A549 (cell line): ENCODE data around the gene NOL3. TPM values are rescaled to one million over a fixed set of nuclear protein-coding genes. Genes with fewer than 3 reads are reported as not detected.

Experiments used
- ATAC-seq, 2 experiments: fragments of 200-7000 bp in 1 of 2; fragments of >200 bp in 1 of 2; cut with Nextera tagmentation in 1 of 2; cut with Tn5 transposase in 1 of 2; 3 replicates each; pipeline versions ENCODE4 v1.8.0 to v1.9.1; 2018 to 2020; ENCODE audit warnings: mild to moderate bottlenecking in 1 of 2, moderate library complexity in 1 of 2
- CTCF ChIA-PET: fragments of 300-600 bp; sonication (Branson Sonifier 250); formaldehyde crosslinking; extraction: SDS; loops from one replicate; lab custom pipeline; 2021; ENCODE audit warnings: antibody characterized with exemption, inconsistent platforms; lab: Yijun Ruan, JAX
- POLR2A ChIA-PET: fragments of 350-600 bp; formaldehyde crosslinking; extraction: SDS; loops from one replicate; lab custom pipeline; 2021; ENCODE audit warnings: antibody characterized with exemption, inconsistent platforms; lab: Yijun Ruan, JAX
- DNase-seq, 2 experiments: peaks; one replicate each; pipeline versions ENCODE4 v3.0.0 to v3.0.0-alpha.2; 2011 to 2016; ENCODE audit warnings: low read depth in 1 of 2, low spot score in 1 of 2
- FAIRE-seq: peaks from 2 replicates; lab custom pipeline; 2011; peaks lifted over from hg19 to GRCh38; lab: Jason Lieb, UNC
- H3K27ac ChIP-seq, 2 experiments: fragments of >200 bp; sonication (Bioruptor Twin); formaldehyde crosslinking; 3 replicates each; pipeline ENCODE4 v1.5.1; 2016 to 2017
- H3K4me1 ChIP-seq: fragments of >200 bp; sonication (Bioruptor Twin); formaldehyde crosslinking; 3 replicates; pipeline ENCODE4 v1.6.1; 2016
- H3K4me2 ChIP-seq: fragments of >200 bp; sonication (Bioruptor Twin); formaldehyde crosslinking; 3 replicates; pipeline ENCODE4 v1.6.1; 2016
- H3K4me3 ChIP-seq: fragments of >200 bp; sonication (Bioruptor Twin); formaldehyde crosslinking; 3 replicates; pipeline ENCODE4 v1.5.1; 2016
- H3K9me3 ChIP-seq: fragments of >200 bp; sonication (Bioruptor Twin); formaldehyde crosslinking; 3 replicates; pipeline ENCODE4 v1.6.1; 2016
- CBX2 ChIP-seq: fragments of 200-600 bp; sonication (generic); IDR thresholded peaks from 2 replicates; pipeline ENCODE4 v1.6.1; 2016; ENCODE audit warnings: low read depth, mild to moderate bottlenecking, borderline replicate concordance
- CHD2 ChIP-seq: fragments of 150-350 bp; IDR thresholded peaks from 2 replicates; pipeline ENCODE4 v1.6.1; 2014; ENCODE audit warnings: low read length; ENCODE audit not compliant: partially characterized antibody
- CHD4 ChIP-seq: fragments of 200-600 bp; sonication (generic); IDR thresholded peaks from 2 replicates; pipeline ENCODE4 v1.6.1; 2016; ENCODE audit warnings: antibody characterized with exemption, mild to moderate bottlenecking, borderline replicate concordance
- GATA3 ChIP-seq: IDR thresholded peaks from 2 replicates; pipeline ENCODE4 v1.6.1; 2012; ENCODE audit warnings: borderline replicate concordance
- HDAC2 ChIP-seq: fragments of 200-600 bp; sonication (generic); IDR thresholded peaks from 2 replicates; pipeline ENCODE4 v1.6.1; 2016
- HEYL ChIP-seq: fragments of 250-450 bp; sonication (Bioruptor Pico); IDR thresholded peaks from 2 replicates; pipeline ENCODE4 v1.8.0; 2021; ENCODE audit warnings: mild to moderate bottlenecking, moderate library complexity
- MYC ChIP-seq: IDR thresholded peaks from 2 replicates; pipeline ENCODE4 v1.6.1; 2012; ENCODE audit warnings: mild to moderate bottlenecking, inconsistent platforms, low read length, improper control_type of control experiment, borderline replicate concordance
- POLR2AphosphoS2 ChIP-seq: conservative IDR thresholded peaks from 2 replicates; pipeline ENCODE4 v1.6.1; 2012; ENCODE audit warnings: low read length, improper control_type of control experiment, inconsistent platforms
- RAD21 ChIP-seq, 2 experiments: fragments of >200 bp in 1 of 2; sonication (Bioruptor Twin) in 1 of 2; formaldehyde crosslinking in 1 of 2; IDR thresholded peaks in 1 of 2; conservative IDR thresholded peaks in 1 of 2; 2 replicates in 1 of 2; 3 replicates in 1 of 2; pipeline ENCODE4 v1.6.1; 2012 to 2018; ENCODE audit warnings: inconsistent platforms in 1 of 2
- RCOR1 ChIP-seq: fragments of 150-350 bp; IDR thresholded peaks from 2 replicates; pipeline ENCODE4 v1.6.1; 2014; ENCODE audit warnings: antibody characterized with exemption, low read length, low read depth
- REST ChIP-seq: fragments of 200-600 bp; sonication (generic); IDR thresholded peaks from 2 replicates; pipeline ENCODE4 v1.6.1; 2016; ENCODE audit warnings: antibody characterized with exemption, mild to moderate bottlenecking, moderate library complexity
- RNF2 ChIP-seq: fragments of 200-600 bp; sonication (generic); IDR thresholded peaks from 2 replicates; pipeline ENCODE4 v1.6.1; 2016; ENCODE audit warnings: low read depth, mild to moderate bottlenecking, antibody characterized with exemption, moderate library complexity, borderline replicate concordance
- TFCP2L1 ChIP-seq: fragments of 250-450 bp; sonication (Bioruptor Pico); IDR thresholded peaks from 2 replicates; pipeline ENCODE4 v1.5.0; 2021; ENCODE audit warnings: mild to moderate bottlenecking
- ZC3H11A ChIP-seq: fragments of 450-650 bp; IDR thresholded peaks from 2 replicates; pipeline ENCODE4 v1.6.1; 2014; ENCODE audit warnings: antibody characterized with exemption, mild to moderate bottlenecking
- ZFP36 ChIP-seq: fragments of 450-650 bp; IDR thresholded peaks from 2 replicates; pipeline ENCODE4 v1.6.1; 2014; ENCODE audit warnings: borderline replicate concordance; ENCODE audit not compliant: partially characterized antibody
- ZSCAN20 ChIP-seq: fragments of 250-450 bp; sonication (Bioruptor Pico); IDR thresholded peaks from 2 replicates; pipeline ENCODE4 v1.8.0; 2022; ENCODE audit warnings: mild to moderate bottlenecking, moderate library complexity
- WGBS: methylation state at CpG from one replicate; pipeline ENCODE4 v1.1.6; 2017; ENCODE audit errors: missing lambda C conversion rate; 5-methylcytosine and 5-hydroxymethylcytosine counted together
- polyA plus RNA-seq, 4 experiments: library from polyadenylated mRNA; depleted of rRNA in 3 of 4; stranded (reverse); fragments of >200 nt; fragmentation: RNase III in 1 of 4; extraction: RNeasy Plus Mini Kit Qiagen cat#74134 plus additional on column Dnase treatment in 1 of 4; gene quantifications; 2 replicates in 3 of 4; 3 replicates in 1 of 4; pipeline ENCODE4 v1.2.3, GENCODE V29; 2011 to 2017
- TF ChIP-seq, protein P1 (sequence below): fragments of >200 bp; sonication (Bioruptor Twin); formaldehyde crosslinking; IDR thresholded peaks from 3 replicates; pipeline ENCODE4 v1.5.1; 2016

NOL3 gene
- polyA plus RNA-seq, 2 of the 4 experiments (the other 2 are of a cell fraction): 22.6 to 39.1 TPM

DNA sequence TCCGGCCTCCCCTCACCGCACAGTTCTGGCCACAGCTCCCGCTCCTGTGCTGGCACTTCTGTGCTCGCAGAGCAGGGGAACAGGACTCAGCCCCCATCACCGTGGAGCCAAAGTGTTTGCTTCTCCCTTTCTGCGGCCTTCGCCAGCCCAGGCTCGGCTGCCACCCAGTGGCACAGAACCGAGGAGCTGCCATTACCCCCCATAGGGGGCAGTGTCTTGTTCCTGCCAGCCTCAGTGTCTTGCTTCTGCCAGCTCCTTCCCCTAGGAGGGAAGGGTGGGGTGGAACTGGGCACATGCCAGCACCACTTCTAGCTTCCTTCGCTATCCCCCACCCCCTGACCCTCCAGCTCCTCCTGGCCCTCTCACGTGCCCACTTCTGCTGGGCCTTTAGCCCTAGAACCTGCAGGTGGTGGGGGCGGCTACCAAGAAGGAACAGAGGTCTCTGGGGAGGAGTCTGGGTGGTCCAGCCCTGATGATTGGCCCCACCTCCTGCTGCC is 27.9 kb downstream of the NOL3 start (continued):
- peak; percentile 44 to 47; a peak in 3 of 5 replicates for TF ChIP-seq RAD21 (conservative IDR thresholded peaks at IDR 0.05 in 1 of 2, IDR thresholded peaks at IDR 0.05 in 1 of 2)
- TF ChIP-seq, protein P1, sequence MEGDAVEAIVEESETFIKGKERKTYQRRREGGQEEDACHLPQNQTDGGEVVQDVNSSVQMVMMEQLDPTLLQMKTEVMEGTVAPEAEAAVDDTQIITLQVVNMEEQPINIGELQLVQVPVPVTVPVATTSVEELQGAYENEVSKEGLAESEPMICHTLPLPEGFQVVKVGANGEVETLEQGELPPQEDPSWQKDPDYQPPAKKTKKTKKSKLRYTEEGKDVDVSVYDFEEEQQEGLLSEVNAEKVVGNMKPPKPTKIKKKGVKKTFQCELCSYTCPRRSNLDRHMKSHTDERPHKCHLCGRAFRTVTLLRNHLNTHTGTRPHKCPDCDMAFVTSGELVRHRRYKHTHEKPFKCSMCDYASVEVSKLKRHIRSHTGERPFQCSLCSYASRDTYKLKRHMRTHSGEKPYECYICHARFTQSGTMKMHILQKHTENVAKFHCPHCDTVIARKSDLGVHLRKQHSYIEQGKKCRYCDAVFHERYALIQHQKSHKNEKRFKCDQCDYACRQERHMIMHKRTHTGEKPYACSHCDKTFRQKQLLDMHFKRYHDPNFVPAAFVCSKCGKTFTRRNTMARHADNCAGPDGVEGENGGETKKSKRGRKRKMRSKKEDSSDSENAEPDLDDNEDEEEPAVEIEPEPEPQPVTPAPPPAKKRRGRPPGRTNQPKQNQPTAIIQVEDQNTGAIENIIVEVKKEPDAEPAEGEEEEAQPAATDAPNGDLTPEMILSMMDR: peak; percentile 76
- TF ChIP-seq POLR2AphosphoS2: no peak
- TF ChIP-seq CHD4: no peak
- no peak for TF ChIP-seq TFCP2L1 (CRISPR knock-in tag)
- TF ChIP-seq RCOR1: no peak
- TF ChIP-seq RNF2: no peak
- TF ChIP-seq MYC: no peak
- TF ChIP-seq, all 56 proteins: peak for 4

DNA sequence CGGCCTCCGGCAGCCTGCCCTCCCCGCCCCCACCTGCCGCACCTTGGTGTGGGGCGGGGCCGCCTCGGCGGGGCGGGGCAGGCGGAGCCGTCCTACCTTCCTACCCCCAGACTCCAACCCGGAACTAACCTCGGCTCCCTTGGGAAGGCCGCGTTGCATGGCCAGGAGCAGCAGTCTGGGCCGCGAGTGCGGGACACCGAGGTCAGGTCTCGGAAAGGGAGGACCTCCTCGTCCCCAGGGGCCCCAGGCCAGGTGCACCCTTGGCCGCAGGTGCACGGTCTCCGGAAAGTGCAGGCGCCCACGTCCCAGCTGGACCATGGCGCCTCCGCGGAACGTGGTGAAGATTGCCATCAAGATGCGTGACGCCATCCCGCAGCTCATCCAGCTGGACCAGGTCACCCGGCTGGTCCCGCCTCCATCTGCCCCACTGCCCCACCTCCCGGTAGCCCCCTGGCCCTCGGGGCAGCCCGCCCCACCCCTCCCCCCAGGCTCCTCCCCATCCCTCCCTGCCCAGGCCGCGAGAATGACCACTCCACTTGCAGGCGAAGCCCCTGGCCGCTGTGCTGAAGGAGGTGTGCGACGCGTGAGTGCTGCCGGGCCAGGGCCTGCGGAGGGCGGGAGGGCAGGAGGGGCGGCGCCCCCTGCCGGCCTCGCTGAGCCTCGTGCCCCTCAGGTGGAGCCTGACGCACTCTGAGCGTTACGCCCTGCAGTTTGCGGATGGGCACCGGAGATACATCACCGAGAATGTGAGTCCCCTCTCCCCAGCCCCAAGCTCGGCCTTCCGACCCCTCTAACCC is 28.9 kb downstream of the NOL3 start, which contains the start of gene ELMO3:
Gene ELMO3, plus strand, starts transcription at position 121 of the 797 bp plus-strand sequence. Its CDS starts 196 bp downstream, at position 317.
- H3K4me2 ChIP-seq: no peak within 1 kb of the TSS
- CTCF ChIA-PET: interaction anchor here (0.5 to 10.3 kb wide), 12 partner anchors 11 to 281 kb away, joined by 3 to 105 read pairs (median 8); partner anchors contain the start of genes ATP6V0D1, EXOC3L1 and TMEM208
- DNase-seq (no peak), FAIRE-seq (no peak), ATAC-seq (no peak)
- H3K4me3 ChIP-seq: no peak within 1 kb of the TSS
- TF ChIP-seq ZSCAN20 (CRISPR knock-in tag): no peak
- no peak for TF ChIP-seq ZFP36
- TF ChIP-seq POLR2AphosphoS2: no peak
- TF ChIP-seq HEYL (CRISPR knock-in tag): no peak
- no peak for TF ChIP-seq CHD2
- no peak for TF ChIP-seq REST
- no peak for TF ChIP-seq HDAC2
- no peak for TF ChIP-seq ZC3H11A
- whole genome bisulfite sequencing: 91% methylated on average over 46 of the region's 61 CpGs
- no peak within 1 kb of the TSS for H3K27ac ChIP-seq
- POLR2A ChIA-PET: no interaction called here
- H3K4me1 ChIP-seq: peaks cover 12% of the 10 kb centered on the region; the same call in 2 of the 3 replicates
- no peaks in the 10 kb centered on the region for H3K9me3 ChIP-seq

DNA sequence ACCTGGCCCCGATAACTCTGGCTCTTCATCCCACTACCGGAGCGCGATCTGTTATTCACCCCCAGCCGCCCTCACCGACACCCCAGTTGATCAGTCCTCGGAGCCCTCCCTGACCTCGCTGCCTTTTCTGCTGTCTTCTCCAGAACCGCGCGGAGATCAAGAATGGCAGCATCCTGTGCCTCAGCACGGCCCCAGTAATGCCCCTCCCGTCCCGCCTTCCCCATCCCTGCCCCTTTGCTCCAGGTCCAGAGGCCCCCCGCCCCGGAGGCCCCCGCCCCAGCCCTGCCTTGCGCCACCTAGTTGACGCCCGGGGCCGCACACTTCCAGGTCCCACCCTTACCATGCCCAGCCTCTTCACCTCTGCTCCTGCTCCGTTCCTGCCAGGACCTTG is 29.5 kb downstream of the NOL3 start:
- 96% methylated on average over 13 of the region's 22 CpGs for WGBS
- no peak overlapping the region for H3K4me2 ChIP-seq
- ChIA-PET POLR2A (no interaction called here), CTCF (interaction anchor here (0.5 to 10.3 kb wide), 3 partner anchors 11 to 31 kb away, joined by 3 to 105 read pairs (median 3); no protein-coding TSS in a partner anchor)
- TF ChIP-seq POLR2AphosphoS2 (no peak), ZSCAN20 (CRISPR knock-in tag) (no peak), CBX2 (no peak), GATA3 (no peak)
- H3K9me3 ChIP-seq: no peaks in the 10 kb centered on the region
- no peak for FAIRE-seq
- H3K4me1 ChIP-seq: peaks cover 12% of the 10 kb centered on the region; the same call in 2 of the 3 replicates
- ATAC-seq: no peak
- no peak overlapping the region for H3K4me3 ChIP-seq
- no peak for DNase-seq
- H3K27ac ChIP-seq: no peak overlapping the region
